ENCODE measurements around the gene GID8.

GID8 gene

GRCh38 chr20:62951143-62951895, 13.4 kb downstream of the GID8 start:
- H3K4me3 ChIP-seq (ENCODE audit: low read depth, low read length) = no peak overlapping the region
- no peak for TF ChIP-seq CTCF (IDR thresholded peaks at IDR 0.05; ENCODE audit: low read depth, low read length)

- no peak for TF ChIP-seq CTCF (IDR thresholded peaks at IDR 0.05; ENCODE audit: low read depth, low read length)
- H3K4me3 ChIP-seq (ENCODE audit: low read depth, low read length) = no peak overlapping the region
Measured at GRCh38 chr20:62951896-62952372, 14.0 kb downstream of the GID8 start.

GRCh38 chr20:62952373-62952967, 14.5 kb downstream of the GID8 start, which contains the start of gene SLC17A9:
Gene SLC17A9, plus strand, starts transcription at chr20:62952709. Its CDS starts 122 bp downstream, at chr20:62952831.
- no peak within 1 kb of the TSS for H3K4me3 ChIP-seq (ENCODE audit: low read depth, low read length)
- no peak for TF ChIP-seq CTCF (IDR thresholded peaks at IDR 0.05; ENCODE audit: low read depth, low read length)

- no peak overlapping the region for H3K4me3 ChIP-seq (ENCODE audit: low read depth, low read length)
Measured at GRCh38 chr20:62952968-62953838, 15.3 kb downstream of the GID8 start.

GRCh38 chr20:62953839-62954703, 16.1 kb downstream of the GID8 start:
- TF ChIP-seq CTCF (IDR thresholded peaks at IDR 0.05; ENCODE audit: low read depth, low read length) = no peak
- no peak overlapping the region for H3K4me3 ChIP-seq (ENCODE audit: low read depth, low read length)

More at GRCh38 chr20:62952968-62953838, 15.3 kb downstream of the GID8 start:
- no peak for TF ChIP-seq CTCF (IDR thresholded peaks at IDR 0.05; ENCODE audit: low read depth, low read length)

GRCh38 chr20:62955519-62956386, 17.8 kb downstream of the GID8 start:
- TF ChIP-seq CTCF (IDR thresholded peaks at IDR 0.05; ENCODE audit: low read depth, low read length) = no peak
- H3K4me3 ChIP-seq (ENCODE audit: low read depth, low read length) = no peak overlapping the region
